HG02571 (cell line): ENCODE results near the gene CCDC73.
"Not testable (repeated sequence)": the region's sequence is repeated elsewhere in the genome, so short reads cannot be mapped to it uniquely, and the experiment has no call there.

Experiments
- ATAC-seq: cut with Tn5 transposase; IDR thresholded peaks from one replicate; pipeline ENCODE4 v1.9.1; 2021; ENCODE audit warnings: mild to moderate bottlenecking, moderate library complexity; ENCODE audit not compliant: unreplicated experiment

The CCDC73 gene

DNA sequence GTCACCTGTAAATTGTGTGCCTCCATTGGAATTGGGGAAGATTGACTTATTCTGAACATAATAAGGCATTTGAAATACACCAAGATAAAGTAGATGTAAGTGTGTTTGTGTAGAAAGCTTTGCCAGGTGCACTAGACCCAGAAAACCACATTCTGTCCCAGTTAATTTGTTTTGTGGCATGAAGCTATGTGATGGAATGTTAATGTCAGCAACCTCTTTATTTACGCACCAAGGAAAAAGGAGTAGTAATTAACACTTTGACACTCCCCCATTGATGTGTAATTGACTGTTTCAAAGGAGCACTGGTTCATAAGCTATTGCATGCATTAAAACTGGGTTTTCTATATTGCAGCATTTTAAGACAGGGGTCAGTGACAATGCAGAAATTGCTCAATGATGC lies 196.5 kb downstream of the CCDC73 start:
- ATAC-seq: no peak

GRCh38 chr11:32596114-32596513 lies 198.3 kb downstream of the CCDC73 start:
- ATAC-seq: not testable (repeated sequence)

DNA sequence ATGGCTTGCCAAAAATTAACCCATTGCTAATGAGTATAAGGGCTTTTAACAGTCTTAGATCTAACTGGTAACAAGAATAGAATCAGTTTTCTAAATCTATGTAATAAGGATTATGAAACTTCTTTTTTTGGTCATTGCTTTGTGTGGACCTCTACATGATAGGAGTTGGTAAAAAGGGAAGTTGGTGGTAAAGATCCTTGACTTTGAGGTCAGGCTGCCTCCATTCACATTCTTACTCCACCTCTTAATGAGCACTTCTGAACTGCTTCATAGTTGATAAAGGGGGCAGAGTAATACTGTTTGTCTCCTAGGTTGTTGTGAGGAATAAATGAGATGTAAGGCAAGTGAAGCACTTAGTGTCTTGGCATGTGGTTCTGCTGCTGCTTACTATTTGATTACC lies 200.2 kb downstream of the CCDC73 start:
- ATAC-seq: no peak

- ATAC-seq: no peak
Measured at GRCh38 chr11:32586576-32587190, 207.8 kb downstream of the CCDC73 start.

DNA sequence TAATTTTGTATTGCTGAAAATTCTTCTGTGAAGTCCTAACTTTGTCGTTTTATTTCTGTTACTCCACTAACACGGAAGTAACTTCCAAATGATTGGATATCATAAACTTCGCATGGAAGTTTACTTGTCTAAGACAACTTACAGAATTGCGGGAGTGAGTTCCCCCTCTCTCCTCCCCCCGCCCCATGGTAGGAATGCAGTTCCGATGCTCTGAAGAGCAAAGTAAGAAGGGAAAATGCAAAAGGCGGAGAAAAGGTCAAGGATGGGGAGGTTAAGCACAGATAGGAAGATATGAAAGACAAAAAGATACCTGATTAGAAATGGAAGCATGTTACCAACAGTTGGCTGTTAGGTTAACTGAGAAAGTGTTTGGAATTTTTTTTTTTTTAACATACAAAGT lies 209.5 kb downstream of the CCDC73 start:
- ATAC-seq: no peak

- ATAC-seq: peak; percentile 97
Measured at GRCh38 chr11:32583459-32584271, 210.8 kb downstream of the CCDC73 start, which contains the start of gene EIF3M. EIF3M (plus strand) TSS chr11:32583831; CDS start chr11:32583888, 57 bp downstream.

- no peak for ATAC-seq
Measured at GRCh38 chr11:32581556-32581955, 212.9 kb downstream of the CCDC73 start.

GRCh38 chr11:32580967-32581366 lies 213.5 kb downstream of the CCDC73 start:
- no peak for ATAC-seq

DNA sequence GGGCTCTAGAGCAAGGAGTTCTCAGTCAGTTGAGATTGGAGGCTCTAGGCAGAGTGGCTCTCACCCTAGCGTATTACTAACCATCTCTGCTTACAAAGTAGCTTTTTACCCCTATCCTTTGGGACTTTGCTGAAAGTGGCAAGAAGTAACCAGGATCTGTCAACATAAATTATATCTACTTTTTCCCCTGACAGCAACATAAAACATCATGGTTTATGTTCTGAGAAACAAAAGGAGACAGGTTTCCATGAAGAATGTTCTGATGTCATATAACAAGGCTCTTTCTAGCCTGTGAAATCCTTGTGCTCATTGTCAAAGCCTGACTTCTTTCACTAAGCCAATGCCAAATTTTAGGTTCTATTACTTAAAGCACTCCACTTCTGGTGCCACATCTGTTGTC lies 218.0 kb downstream of the CCDC73 start:
- ATAC-seq: no peak

- no peak for ATAC-seq
Measured at GRCh38 chr11:32575070-32575469, 219.4 kb downstream of the CCDC73 start.

DNA sequence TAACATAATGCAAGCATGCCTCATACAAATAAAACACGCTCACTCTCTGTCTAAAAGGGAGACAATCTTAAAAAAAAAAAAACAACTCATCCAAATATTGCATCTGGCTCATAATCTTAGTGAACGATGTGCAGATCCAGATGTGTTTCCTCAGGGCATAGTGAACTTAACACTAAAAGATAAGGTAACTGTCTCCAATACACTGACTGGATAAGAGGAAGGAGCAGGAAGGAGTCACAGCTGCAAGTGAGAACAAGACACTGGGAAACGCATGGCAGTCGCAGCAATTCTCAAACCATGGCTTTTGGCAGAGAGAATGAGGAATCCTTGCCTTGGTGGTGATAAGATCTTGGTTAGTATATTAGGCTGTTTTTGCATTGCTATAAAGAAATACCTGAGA lies 220.0 kb downstream of the CCDC73 start:
- no peak for ATAC-seq

- no peak for ATAC-seq
Measured at GRCh38 chr11:32573228-32573627, 221.2 kb downstream of the CCDC73 start.

- ATAC-seq: no peak
Measured at GRCh38 chr11:32571039-32571438, 223.4 kb downstream of the CCDC73 start.

GRCh38 chr11:32569313-32569881 lies 225.1 kb downstream of the CCDC73 start:
- ATAC-seq: no peak

- ATAC-seq: no peak
Measured at GRCh38 chr11:32567154-32567553, 227.3 kb downstream of the CCDC73 start.

DNA sequence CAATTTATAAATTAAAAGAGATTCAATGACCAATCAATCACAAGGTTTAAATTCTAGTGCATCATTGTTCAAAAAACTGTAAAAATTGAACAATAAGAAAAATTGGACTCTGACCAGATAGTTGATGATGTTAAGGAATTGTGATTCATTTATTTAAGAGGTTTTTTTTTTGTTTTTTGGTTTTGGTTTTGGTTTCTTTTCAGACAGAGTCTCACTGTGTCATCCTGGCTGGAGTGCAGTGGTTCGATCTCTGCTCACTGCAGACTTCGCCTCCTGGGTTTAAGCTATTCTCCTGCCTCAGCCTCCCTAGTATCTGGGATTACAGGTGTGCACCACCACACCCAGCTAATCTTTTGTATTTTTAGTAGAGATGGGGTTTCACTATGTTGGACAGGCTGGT lies 227.9 kb downstream of the CCDC73 start:
- ATAC-seq: no peak

- no peak for ATAC-seq
Measured at GRCh38 chr11:32563600-32563959, 230.9 kb downstream of the CCDC73 start.

- ATAC-seq: no peak
Measured at GRCh38 chr11:32562839-32563599, 231.4 kb downstream of the CCDC73 start.

- ATAC-seq: no peak
Measured at GRCh38 chr11:32561835-32562234, 232.6 kb downstream of the CCDC73 start.

GRCh38 chr11:32555895-32556294 lies 238.6 kb downstream of the CCDC73 start:
- ATAC-seq: no peak

GRCh38 chr11:32555091-32555490 lies 239.4 kb downstream of the CCDC73 start:
- no peak for ATAC-seq
